Superior temporal gyrus (tissue), 1 donor: ENCODE measurements around the gene JAZF1.
A peak's percentile ranks its signal among the peaks of the same experiment; 100 is the strongest.

Experiments used
- DNase-seq: peaks from one replicate; pipeline ENCODE4 v3.0.0-alpha.2; 2016; ENCODE audit errors: extremely low spot score

Gene JAZF1

GRCh38 chr7:28106321-28106829 lies 74.2 kb downstream of the JAZF1 start:
- DNase-seq, result no peak

GRCh38 chr7:28105234-28105633 lies 75.4 kb downstream of the JAZF1 start:
- DNase-seq, result no peak

GRCh38 chr7:28104811-28105210 lies 75.8 kb downstream of the JAZF1 start:
- no peak for DNase-seq

- no peak for DNase-seq
These were observed 76.5 kb downstream of the JAZF1 start for GRCh38 chr7:28104041-28104541.

- DNase-seq, result no peak
These were observed 77.8 kb downstream of the JAZF1 start for GRCh38 chr7:28102797-28103196.

- peak; percentile 90 for DNase-seq
These were observed 83.9 kb downstream of the JAZF1 start for GRCh38 chr7:28096713-28097112.

- DNase-seq, result no peak
These were observed 85.4 kb downstream of the JAZF1 start for GRCh38 chr7:28095231-28095630.

GRCh38 chr7:28093623-28094232 lies 86.9 kb downstream of the JAZF1 start:
- DNase-seq, result peak; percentile 79

GRCh38 chr7:28091190-28091589 lies 89.4 kb downstream of the JAZF1 start:
- no peak for DNase-seq

GRCh38 chr7:28088901-28089714 lies 91.5 kb downstream of the JAZF1 start:
- DNase-seq, result no peak

GRCh38 chr7:28088032-28088431 lies 92.6 kb downstream of the JAZF1 start:
- DNase-seq, result no peak

GRCh38 chr7:28086198-28086597 lies 94.4 kb downstream of the JAZF1 start:
- DNase-seq, result no peak

GRCh38 chr7:28083998-28084985 lies 96.3 kb downstream of the JAZF1 start:
- no peak for DNase-seq

- no peak for DNase-seq
These were observed 97.2 kb downstream of the JAZF1 start for GRCh38 chr7:28083164-28083997.

- no peak for DNase-seq
These were observed 98.5 kb downstream of the JAZF1 start for GRCh38 chr7:28082071-28082470.

GRCh38 chr7:28081016-28081415 lies 99.6 kb downstream of the JAZF1 start:
- no peak for DNase-seq

GRCh38 chr7:28078036-28078901 lies 102.3 kb downstream of the JAZF1 start:
- DNase-seq, result peak; percentile 80

GRCh38 chr7:28077616-28078015 lies 103.0 kb downstream of the JAZF1 start:
- no peak for DNase-seq

- no peak for DNase-seq
These were observed 104.0 kb downstream of the JAZF1 start for GRCh38 chr7:28076423-28077200.
